HS-5 (cell line): ENCODE measurements around the gene RFC1.
"Not testable (repeated sequence)": the region's sequence is repeated elsewhere in the genome, so short reads cannot be mapped to it uniquely, and the experiment has no call there.

Source experiments
- DNase-seq: peaks from one replicate; pipeline ENCODE4 v3.0.0-alpha.2; 2012; ENCODE audit warnings: low read depth

RFC1 gene

DNA sequence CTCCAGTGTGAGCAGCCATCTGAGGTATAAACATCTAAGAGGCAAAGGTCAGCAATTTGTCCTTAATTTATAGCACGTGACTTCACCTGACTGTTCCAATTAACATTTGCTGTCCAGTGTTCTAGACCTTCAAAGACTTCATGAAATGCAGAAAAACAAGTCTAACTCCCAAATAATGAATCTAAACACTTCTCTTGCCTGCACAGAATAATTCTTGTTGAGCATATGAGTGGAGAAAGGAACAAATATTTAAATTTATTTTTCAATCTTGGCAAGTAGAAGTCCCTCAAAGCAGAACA lies 12.0 kb downstream of the RFC1 start:
- DNase-seq = no peak

DNA sequence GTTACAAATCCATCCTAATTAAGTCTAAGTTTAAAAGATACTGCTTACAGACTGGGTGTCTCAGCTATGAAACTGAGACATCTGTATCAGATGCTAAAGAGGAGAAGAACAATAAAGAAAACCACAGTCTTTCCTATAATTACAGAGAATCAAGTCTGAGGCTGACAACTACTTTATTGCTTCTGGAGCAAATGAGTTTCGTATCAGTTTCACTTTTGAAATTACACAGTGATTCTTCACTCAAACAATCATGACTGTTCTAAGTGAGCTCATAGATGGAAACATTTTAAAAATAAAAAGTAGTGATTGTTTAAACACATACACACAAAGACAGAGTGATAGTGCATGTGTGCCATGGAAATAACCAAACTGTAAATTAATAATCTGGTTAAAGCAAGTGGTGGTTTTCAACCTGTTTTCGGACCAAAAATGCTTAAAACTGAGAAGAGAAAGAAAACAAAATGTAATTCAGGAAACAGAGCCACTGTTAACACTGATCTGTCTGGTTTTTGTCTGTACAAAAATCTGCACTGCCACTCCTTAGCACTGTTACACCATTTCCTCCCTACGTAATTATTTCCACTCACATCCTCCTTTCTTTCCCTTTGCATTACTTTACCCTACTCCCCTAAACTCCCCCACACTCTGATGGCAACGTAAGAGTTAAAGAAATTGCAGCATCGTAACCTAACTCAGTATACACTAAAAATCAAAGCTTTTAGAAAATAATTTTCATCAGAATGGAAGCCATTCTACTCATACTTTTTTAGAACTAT lies 12.5 kb downstream of the RFC1 start:
- no peak for DNase-seq

DNA sequence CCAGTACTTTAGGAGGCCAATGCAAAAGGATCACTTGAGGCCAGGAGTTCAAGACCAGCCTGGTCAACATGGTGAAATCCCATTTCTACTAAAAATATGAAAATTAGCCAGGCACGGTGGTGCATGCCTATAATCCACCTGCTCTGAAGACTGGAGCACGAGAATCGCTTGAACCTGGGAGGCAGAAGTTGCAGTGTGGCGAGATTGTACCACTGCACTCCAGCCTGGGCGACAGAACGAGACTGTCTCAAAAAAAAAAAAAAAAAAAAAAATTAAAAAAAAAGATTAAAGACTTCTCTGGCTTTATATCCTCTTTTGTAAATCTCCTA lies 13.0 kb downstream of the RFC1 start:
- DNase-seq = not testable (repeated sequence)

DNA sequence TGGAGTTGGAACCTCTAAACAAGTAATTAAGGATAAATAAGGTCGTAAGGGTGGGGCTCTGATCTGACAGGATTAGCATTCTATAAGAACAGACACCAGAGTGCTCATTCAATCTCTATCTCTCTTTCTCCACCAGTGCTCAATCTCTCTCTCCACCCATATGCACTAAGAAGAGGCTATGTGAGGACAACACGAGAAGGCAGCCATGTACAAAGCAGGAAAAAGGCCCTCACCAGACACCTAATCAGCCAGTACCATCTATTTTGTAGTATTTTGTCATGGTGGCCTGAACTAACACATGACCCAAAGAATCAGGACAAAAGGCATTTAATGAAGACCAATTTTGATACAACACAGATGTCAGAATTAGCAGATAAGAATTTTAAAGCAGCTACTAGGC lies 16.8 kb downstream of the RFC1 start:
- no peak for DNase-seq

DNA sequence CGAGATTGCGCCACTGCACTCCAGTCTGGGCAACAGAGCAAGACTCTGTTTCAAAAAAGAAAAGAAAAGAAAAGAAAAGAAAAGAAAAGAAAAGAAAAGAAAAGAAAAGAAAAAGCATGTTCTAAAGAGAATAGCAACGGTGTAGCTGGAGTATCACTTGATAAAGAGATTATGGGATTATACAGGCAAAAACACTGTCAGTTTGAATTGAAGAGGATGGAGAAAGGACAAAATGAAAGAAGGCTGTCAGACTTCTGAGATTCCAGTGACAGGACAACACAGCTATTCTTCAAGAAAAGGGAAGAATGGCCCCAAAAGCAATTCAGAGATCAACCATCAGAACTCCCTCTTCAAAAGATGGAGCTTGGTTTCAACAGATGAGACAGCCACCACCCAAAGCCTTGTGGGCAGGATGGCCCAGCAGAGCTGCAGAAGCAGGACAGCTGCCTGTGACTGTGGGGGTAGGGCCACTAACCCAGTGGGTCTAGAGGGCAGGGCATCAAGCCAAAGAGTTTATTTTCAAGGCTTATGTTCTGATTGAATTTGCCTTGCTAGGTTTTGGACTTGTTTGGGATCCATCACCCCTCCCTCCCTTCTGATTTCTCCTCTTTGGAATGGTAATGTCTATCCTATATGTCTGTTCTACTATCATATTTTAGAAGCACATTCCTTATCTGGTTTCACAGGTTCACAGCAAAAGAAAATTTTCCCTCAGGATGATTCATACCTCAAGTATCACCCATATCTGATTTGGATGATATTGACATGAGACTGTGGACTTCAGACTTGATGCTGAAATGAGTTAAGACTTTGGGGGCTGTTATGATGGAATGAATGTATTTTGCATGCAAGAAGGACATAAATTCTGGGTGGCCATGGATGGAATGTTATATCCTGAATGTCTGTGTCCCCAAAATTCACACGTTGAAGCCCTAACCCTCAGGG lies 17.5 kb downstream of the RFC1 start:
- no peak for DNase-seq

DNA sequence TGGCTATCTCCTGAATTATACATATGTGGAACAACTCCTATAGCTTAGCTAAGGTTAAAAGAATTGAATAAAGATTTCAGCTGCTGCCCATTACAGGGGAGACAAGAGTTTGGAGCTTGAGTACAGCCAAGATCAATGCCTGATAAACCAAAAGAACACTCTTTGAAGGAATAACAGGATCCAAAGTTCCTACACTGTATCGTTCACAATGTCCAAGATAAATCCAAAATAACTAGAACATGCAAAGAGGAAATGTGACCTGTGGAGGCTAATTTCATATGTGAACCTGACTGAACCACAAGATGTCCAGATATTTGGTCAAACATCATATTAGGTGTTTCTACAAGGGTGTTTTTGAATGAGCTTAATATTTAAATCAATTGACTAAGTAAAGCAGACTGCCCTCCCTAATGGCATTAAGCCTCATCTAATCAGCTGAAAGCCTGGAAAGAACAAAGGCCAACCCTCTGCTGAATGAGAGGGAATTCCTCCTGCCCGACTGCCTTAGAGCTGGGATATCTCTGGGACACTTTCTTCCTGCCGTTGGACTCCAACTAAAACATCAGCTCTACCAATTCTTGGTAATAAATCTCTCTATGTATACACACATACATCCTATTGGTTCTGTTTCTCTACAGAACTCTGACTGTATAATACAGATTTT lies 19.2 kb downstream of the RFC1 start:
- no peak for DNase-seq

DNA sequence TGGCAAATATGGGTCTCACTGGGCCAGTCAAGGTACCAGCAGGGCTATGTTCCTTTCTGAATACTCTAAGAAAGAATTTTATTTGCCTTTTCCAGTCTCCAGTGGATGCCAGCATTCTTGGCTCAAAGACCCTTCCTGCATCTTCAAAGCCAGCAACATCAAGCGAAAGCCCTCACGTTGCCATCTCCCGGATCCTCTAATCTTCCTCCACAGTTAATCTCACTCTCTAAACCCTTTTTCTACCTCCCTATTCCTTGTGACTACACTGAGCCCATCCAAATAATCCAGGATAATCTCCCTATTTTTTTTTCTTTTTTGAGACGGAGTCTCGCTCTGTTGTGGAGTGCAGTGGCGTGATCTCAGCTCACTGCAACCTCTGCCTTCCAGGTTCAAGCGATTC lies 23.4 kb downstream of the RFC1 start:
- no peak for DNase-seq

DNA sequence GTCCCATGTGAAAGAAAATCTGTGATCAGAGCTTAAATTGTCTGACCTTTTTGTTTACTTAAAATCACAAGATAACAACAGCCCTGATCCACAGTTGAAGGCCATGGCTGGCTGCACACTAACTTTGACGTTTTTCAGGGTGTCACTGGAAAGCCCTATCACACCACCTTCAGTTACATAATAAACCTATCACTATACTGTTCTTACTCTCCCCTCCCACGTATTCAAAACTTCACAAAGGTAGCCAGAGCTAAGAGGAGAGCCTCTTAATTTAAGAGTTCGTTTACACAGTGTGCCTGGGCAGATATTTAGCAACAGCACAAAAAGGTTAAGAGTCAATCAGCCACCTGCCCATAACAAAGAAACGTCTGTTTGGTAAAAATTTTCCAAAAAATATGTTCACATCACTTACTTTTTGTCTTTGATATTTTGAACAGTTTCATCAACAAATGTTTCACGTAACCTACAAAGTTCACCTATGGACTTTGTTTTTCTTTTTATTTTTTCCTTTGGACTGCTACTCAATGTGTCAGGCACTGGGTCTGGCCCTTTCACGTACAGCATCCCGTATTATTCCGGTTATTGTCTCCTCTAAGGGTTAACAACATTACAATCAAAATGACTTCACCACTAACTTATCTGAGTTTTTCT lies 25.0 kb downstream of the RFC1 start:
- DNase-seq = no peak

DNA sequence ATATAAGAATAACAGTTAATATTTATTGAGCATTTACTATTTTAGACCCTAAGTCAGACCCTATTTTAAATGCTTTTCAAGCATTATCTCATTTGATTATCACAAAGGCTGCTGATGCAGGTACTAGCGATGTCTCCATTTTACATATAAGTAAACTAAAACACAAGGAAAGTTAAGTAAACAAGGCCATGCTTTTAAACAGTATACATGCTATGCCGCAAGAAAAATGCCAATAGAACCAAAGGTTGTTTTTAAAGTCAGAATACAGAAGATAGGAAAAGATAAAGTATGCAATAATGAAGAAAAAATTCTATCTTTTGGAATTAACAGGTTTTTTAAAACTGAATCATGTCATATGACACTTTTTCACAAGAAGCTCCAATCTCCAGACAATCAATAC lies 26.2 kb downstream of the RFC1 start:
- no peak for DNase-seq

DNA sequence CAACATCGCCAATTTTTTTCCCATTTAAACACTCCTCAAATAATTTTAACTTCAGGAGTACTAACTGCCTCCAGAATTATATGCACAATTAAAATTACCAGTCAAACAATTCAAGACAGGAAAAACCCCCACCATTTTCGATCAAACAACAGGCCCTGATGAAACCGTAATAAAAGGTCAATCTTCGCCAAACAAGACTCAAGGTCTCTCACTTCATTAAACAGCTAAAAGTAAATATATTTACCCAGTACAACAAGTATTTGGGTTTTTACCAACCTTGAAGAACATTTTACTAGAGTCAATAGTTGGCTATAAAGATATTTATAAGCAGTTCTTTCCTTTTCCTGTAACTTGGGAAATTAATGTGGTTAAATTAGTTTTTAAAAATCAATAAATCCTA lies 28.3 kb downstream of the RFC1 start:
- no peak for DNase-seq

DNA sequence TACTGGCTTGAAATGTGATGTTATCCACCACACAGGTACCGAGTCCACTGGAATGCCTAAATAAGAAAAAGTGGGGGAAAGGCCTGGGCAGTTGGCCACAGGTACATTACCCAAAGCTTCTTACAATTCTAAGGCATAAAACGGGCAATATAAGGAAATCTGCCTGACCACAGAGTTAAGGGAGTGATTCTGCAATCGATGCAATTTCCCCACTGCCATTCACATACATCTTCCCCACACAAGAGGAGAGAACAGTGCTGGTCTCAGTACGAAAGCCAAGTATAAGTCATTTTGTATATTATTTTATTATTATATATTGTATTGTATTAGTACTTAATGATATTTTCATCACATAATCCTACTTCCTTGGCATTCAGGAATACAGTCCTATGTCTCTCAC lies 30.6 kb downstream of the RFC1 start:
- no peak for DNase-seq

DNA sequence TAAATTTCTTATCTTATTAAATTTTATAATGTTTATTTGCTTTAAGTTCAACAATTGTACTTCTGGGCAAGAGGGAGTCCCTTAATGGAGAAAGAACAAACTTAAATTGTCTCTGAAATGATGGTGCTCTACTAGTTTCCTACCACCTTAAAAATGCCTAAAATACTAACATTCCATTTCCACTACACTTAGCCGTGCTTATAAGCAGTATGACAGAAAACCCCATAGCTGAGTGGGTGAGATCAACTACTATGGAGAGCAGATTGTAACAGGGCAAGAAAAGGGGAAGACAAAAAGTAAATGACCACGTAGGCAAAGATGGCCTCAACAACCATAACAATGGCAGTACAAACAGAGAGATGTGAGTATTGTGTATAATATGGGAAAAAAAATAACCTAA lies 35.0 kb downstream of the RFC1 start:
- DNase-seq = no peak

DNA sequence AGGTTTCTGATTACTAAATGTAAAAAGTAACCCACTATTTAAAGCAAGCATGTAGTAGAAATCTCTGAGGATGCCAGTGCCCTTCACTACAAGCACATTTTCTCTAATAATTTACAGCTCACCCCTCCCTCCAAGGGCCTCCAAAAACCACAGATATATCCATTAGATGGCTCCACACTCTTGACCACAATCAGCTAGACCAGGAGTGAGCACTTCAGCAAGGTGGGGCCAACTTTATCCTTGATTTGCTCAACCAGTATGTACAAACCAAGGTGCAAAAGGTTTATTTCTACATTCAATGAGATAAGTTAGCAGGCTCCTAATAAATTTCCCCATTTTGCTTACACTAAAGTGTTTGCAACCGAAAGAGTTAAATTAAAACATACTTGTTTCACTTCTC lies 35.8 kb downstream of the RFC1 start:
- no peak for DNase-seq

DNA sequence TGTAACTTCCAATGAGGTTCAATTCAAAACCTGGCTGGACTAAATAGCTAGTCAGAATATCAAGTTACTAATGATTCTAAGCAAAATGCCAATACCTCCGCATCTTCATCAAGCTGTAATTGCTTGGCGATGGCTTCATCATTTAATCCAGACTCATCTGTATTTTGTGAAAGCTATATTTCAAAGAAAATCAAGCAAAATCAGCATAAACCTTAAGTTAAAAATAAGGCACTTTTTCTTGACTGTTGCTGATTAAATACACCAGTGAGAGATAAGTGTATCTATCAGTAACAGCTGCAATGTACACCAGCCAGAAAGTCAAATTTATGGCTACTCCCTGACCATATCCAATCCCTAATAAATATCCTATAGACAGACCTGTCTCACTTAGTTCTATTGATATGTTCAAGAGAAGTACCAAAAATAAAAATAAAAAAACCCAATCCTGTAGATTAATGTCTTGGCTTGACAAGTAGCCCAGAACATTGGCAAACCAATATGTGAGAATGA lies 39.6 kb downstream of the RFC1 start:
- no peak for DNase-seq

DNA sequence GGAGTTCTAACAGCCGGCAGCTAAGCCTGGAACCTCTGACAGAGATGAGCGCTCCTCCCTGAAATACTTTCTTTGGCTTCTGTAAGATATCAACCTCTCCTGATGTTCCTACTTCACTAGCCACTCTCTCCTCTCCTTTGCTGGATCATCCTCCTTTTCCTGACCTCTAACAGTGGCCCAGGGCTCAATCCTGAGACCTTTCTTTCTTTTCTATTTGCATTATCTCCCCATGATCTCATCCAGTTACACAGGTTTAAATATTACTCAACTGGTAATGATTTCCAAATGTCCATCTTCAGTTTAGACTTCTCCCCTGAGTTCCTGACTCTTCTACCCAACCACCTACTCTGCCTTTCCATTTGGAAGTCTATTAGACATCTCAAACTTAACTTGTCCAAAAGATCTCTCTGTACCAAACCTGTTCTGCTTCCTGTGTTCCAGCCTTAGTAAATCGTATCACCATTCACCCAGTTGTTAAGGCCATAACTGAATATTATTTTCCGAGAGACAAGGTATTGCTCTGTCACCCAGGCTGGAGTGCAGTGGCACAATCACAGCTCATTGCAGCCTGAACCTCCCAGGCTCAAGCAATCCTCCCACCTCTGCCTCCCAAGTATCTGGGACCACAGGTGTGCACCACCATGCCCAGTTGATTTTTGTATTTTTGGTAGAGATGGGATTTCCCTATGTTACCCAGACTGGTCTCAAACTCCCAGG lies 41.1 kb downstream of the RFC1 start:
- no peak for DNase-seq

DNA sequence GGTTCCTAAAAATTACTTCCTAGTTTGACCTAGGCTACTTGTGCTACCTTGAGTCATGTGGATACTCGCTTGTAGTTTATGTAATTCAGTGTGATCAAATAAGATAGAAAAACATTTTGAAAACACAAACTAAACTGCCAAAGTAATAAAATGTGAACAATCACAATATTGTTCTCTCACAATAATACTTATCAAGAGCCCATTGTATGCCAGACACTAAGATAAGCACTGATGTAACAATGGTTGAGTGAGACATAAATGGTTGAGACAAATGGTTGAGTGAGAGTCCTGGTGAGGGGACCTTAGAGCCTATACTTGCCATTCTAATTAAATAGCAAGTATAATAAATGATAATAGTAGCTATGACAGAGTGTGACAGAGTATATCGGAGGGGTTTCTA lies 41.7 kb downstream of the RFC1 start:
- no peak for DNase-seq

DNA sequence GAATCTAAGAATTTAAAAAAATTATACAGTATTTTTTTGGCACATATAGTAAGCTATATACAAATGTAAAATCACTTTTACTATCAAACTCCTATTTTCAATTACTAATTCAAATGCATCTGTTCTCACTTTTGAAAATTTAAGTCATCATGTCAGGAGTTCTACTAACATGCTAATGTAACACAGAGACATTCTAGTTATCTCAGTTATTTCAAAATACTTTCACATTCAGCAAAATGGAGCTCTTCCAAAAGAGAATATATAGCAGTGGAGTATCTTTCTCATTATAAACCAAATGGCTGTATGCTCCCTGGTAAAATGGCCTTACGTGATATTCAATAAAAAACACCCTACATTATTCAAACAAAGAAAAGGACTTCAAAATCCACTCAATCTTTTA lies 42.3 kb downstream of the RFC1 start:
- no peak for DNase-seq

DNA sequence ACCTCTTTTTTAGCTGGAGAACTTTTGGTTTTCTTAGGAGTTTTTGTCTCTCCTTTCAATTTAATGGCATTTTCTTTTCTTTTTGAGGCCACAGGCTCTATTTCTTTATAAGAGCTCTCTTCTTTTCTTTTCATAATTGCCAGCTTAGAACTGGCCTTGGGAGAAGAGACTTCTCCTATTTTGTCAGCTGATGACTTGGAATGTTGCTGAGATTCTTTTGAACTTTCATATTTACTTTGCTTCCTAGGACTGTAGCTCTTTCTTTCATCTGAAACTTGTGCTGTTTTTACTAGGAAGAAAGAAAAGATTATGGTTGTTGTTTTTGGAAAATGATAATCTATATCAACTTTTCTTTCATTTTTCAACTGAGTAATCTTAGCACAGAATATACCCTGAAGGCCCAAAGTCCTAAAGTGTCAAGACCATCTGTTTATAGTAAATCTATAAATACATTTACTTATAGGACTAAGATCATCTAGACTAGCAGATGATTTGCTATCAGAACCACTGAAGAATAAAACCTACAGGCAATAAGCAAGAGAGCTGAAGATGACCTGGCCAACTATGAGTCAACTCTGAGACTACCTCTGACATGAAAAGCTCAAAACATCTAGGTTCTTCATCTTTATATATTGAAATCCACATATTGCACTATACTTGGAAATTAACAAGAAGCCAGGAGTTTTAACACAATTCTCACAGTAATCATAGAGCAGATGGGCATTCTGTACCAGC lies 45.6 kb downstream of the RFC1 start:
- no peak for DNase-seq

DNA sequence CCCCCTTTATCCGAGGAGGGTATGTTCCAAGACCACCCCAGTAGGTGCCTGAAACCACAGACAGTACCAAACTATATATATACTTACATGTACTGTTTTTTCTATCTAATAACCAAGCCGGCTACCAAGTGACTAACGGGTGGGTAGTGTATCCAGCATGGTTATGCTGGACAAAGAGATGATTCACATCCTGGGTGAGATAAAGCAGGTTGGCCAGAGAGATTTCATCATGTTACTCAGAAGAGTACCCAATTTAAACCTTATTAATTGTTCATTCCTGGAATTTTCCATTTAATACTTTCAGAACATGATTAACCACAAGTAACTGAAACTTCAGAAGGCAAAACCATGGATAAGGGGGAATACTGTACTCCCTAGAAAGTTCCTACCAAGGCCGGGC lies 46.5 kb downstream of the RFC1 start:
- DNase-seq = peak; percentile 56

DNA sequence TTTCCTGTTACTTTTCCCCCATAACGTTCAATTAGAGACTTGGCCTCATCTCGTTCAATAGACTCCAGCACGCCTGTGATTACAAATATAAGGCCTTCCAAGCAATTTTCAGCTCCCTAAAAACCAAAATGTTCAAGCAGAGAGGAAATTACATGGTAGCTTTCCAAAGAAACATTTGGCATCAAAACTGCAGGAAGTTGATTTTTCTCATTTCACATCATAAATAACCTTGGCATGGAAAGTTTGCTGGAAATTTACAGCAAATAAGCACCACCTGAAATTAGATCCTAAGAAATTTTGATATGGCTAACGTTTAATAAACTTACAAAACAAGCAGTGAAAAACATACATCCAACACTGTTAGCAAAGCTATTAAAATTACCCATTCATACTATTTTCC lies 53.3 kb downstream of the RFC1 start:
- no peak for DNase-seq

DNA sequence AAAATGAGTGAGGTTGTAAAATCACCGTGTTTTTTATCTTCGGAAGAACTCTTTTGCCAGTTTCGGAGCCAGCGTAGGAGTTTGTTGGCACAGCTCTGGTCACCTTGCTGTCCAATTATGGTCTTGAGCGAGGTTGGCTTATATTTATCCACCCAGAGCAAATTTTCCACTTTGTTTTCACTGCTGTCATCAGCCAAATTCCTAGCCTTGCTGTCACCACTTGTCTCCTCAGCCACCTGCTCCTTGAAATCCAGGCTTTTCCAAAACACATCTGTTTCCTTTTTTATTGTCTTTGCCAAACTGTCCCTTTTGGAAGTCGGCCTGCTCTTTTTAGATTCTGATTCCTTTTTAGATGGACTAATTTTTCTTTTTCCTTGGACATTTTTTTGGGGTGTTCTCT lies 57.6 kb downstream of the RFC1 start:
- DNase-seq = no peak
